ENCODE results near the gene UBE2R2. TPM values are rescaled to one million over a fixed set of nuclear protein-coding genes. Genes with fewer than 3 reads are reported as not detected.

The UBE2R2 gene
- total RNA-seq, 2 experiments from 2014 or later = 33.1 to 36.6 TPM

DNA sequence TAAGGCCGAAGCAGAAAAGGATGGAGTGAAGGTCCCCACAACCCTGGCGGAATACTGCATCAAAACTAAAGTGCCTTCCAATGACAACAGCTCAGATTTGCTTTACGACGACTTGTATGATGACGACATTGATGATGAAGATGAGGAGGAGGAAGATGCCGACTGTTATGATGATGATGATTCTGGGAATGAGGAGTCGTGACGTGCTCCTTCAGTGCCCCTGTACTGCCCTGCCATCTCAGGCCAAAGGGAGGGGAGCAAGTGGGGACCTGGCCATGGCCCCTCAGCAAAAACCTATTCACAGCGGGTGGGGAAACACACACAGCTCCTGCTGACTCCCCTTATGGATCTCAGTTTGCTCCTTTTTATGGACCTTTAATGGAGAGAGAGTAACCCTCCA, 100.1 kb downstream of the UBE2R2 start:
- Mint-ChIP-seq H3K27ac (peak overlapping the region; percentile 10), H3K27me3 (no peaks in the 10 kb centered on the region), H3K4me3 (no peak overlapping the region), H3K9me3 (no peaks in the 10 kb centered on the region), H3K4me1 (no peaks in the 10 kb centered on the region), H3K36me3 (ENCODE audit: low read depth) (peaks cover 54% of the 10 kb centered on the region)
- ChIA-PET POLR2A (no interaction called here), CTCF (no interaction called here)
- DNase-seq = no peak

- no peak overlapping the region for H3K4me3 Mint-ChIP-seq
- H3K9me3 Mint-ChIP-seq = no peaks in the 10 kb centered on the region
- H3K36me3 Mint-ChIP-seq (ENCODE audit: low read depth) = peaks cover 52% of the 10 kb centered on the region
- H3K4me1 Mint-ChIP-seq = no peaks in the 10 kb centered on the region
- peak overlapping the region; percentile 55 for H3K27ac Mint-ChIP-seq
- ChIA-PET POLR2A (no interaction called here), CTCF (interaction anchor here (0.6 kb wide), 1 partner anchor 163 kb away, joined by 3 read pairs; no protein-coding TSS in a partner anchor)
- no peaks in the 10 kb centered on the region for H3K27me3 Mint-ChIP-seq
- DNase-seq = no peak
Observed at GRCh38 chr9:33919276-33919897, 102.4 kb downstream of the UBE2R2 start.

DNA sequence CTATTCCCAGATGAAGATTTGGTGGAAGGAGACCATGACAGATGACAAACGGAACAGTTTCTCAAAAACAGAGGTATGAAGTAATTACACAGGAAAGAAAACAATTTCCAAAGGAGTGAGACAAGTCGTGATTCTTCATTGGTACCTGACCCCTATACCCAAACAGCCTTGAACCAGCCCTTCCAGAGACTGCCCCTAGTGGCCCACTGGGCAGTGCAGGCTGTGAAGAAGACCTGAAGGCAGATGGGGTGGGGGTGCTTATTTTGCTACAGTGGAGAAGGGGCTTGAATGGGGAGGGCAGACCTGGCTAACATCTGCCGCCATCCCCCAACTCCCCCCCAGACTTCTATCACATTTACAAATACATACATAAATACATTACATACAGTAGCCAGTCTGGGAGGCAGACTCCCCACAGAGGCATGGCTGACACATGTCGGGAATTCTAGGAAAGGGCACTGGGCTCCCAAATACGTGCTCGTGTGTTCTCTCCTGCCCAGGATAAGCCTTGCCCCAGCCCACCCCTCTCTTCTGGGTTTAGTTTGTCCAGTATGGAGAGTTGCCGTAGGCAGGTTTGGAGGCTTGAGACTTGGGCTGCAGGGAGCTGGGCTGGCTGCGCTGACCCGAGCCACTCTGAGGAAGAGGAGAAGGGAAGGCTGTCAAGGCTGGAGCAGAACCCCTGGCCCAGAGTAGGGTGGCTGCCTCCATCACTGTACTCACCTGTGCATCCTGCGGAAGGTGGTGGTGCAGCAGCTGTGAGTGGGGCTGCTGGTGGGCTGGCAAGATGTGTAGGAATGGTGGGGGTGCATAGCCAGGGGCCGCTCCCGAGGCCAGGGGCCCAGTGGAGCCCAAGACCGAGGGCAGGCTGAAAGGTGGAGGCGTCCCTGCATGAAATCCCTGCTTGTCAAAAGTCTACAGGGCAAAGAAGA, 105.3 kb downstream of the UBE2R2 start:
- peaks cover 43% of the 10 kb centered on the region for H3K36me3 Mint-ChIP-seq (ENCODE audit: low read depth)
- ChIA-PET CTCF (interaction anchor here (0.9 kb wide), 1 partner anchor 351 kb away, joined by 4 read pairs; no protein-coding TSS in a partner anchor), POLR2A (no interaction called here)
- H3K27ac Mint-ChIP-seq = no peak overlapping the region
- no peaks in the 10 kb centered on the region for H3K4me1 Mint-ChIP-seq
- no peak overlapping the region for H3K4me3 Mint-ChIP-seq
- no peaks in the 10 kb centered on the region for H3K9me3 Mint-ChIP-seq
- H3K27me3 Mint-ChIP-seq = no peaks in the 10 kb centered on the region
- DNase-seq = peak; percentile 30

DNA sequence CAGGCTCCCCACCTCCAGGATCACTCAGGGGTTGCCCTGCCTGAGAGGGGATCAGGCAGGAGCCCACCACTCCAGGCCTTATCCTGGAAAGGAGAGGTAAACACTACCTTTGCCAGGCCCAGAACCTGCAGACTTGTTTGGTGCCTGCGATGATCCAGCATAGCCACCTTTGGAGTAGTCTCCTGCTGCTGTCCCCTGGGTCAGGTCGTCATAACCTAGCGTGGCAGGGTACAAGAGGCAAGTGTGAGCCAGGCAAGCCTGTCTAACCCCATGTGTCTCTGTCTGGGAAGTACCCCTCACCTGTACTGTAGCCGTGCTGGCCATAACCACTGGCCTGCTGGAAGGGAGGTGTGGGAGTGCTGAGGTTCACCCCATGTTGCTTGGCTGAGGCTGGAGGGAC, 106.1 kb downstream of the UBE2R2 start:
- ChIA-PET POLR2A (no interaction called here), CTCF (interaction anchor here (0.6 to 0.9 kb wide), 2 partner anchors 27 to 109 kb away, joined by 3 read pairs; no protein-coding TSS in a partner anchor)
- Mint-ChIP-seq H3K9me3 (no peaks in the 10 kb centered on the region), H3K36me3 (ENCODE audit: low read depth) (peaks cover 40% of the 10 kb centered on the region), H3K27ac (no peak overlapping the region), H3K27me3 (no peaks in the 10 kb centered on the region), H3K4me1 (no peaks in the 10 kb centered on the region), H3K4me3 (no peak overlapping the region)
- no peak for DNase-seq

GRCh38 chr9:33923998-33924701, 107.2 kb downstream of the UBE2R2 start:
- POLR2A ChIA-PET = no interaction called here

DNA sequence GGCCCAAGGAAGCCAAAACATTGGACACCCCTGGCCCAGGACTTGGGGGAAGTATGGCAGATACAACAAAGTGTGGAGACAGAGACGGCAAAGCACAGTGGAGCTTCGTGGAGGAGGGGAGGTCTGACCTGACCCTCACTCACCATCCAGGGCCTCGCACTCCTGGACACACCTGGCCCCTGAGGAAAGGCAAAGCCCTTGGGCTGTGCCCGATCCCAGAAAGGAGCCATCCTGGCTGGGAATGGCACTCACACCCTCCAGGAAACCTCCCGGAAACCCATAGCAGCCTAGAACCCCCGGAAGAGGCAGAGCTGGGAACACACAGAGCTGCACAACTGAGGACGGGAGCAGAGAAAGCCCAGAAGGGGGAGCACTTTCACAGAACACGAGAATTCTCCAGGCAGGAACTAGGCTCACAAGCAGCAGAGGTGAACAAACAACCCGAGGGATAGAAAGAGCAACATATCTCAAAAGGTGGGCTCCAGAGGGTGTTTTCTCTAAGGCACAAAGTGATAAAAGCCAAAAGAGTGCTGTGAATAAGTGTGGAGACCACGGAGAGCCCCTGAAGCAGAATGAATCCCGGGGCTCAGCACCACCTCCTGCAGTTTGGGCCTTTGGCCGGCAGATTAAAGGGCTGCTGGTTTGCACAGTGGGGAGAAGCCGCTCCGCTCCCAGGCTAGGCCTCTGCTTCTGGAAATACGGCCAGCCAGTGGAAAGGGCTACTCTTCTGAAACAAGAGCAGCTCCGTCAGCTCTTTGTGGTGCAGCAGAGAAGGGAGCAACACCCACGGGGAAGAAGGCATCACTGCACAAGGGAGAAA, 108.2 kb downstream of the UBE2R2 start:
- peak; percentile 47 for DNase-seq
- peaks cover 30% of the 10 kb centered on the region for H3K36me3 Mint-ChIP-seq (ENCODE audit: low read depth)
- peak overlapping the region; percentile 57 for H3K27ac Mint-ChIP-seq
- H3K9me3 Mint-ChIP-seq = no peaks in the 10 kb centered on the region
- CTCF ChIA-PET = interaction anchor here (0.6 to 2.7 kb wide), 9 partner anchors 10 to 454 kb away, joined by 3 to 10 read pairs (median 3); no protein-coding TSS in a partner anchor
- POLR2A ChIA-PET = no interaction called here
- no peaks in the 10 kb centered on the region for H3K4me1 Mint-ChIP-seq
- no peak overlapping the region for H3K4me3 Mint-ChIP-seq
- H3K27me3 Mint-ChIP-seq = no peaks in the 10 kb centered on the region

More at GRCh38 chr9:33923998-33924701, 107.2 kb downstream of the UBE2R2 start:
- Mint-ChIP-seq H3K36me3 (ENCODE audit: low read depth) (peaks cover 32% of the 10 kb centered on the region), H3K27ac (no peak overlapping the region), H3K9me3 (no peaks in the 10 kb centered on the region), H3K4me3 (no peak overlapping the region), H3K27me3 (no peaks in the 10 kb centered on the region), H3K4me1 (no peaks in the 10 kb centered on the region)
- no peak for DNase-seq
- CTCF ChIA-PET = interaction anchor here (0.6 to 2.7 kb wide), 8 partner anchors 10 to 148 kb away, joined by 3 to 10 read pairs (median 4); no protein-coding TSS in a partner anchor

DNA sequence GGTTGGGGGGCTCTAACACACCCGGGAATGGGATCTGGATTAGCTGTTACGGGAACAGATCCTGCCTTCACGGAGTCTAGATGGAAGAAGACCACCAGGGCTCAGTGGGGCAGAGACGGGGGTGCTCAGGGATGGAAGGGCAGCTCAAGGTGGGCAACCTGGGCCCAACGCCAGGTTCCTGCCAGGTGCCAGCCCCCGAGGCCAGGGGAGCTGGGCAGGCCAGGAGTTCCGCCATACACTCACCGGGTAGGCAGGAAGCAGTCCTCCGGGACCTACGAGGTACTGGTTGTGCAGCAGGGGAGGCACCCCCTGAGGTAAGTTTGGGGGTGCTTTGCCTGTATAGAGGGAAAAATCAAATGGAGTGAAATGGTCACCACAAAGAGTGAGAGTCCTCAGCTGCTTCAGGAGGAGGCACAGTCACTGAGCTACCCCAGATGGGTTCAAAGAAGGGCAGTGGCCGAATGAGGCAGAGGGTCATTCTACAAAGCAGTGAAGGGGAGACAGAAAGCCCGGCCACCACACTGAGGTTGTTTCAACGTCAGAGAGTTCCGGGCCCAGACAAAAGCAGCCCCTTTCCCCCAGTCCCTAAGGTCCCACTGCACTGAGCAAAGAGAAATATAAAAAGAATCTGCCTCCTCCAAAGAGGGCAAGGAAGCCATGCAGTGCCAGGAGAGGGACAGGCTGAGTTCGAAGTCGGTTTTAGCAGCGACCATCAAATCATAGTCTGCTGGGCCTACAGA, 110.0 kb downstream of the UBE2R2 start:
- Mint-ChIP-seq H3K9me3 (no peaks in the 10 kb centered on the region), H3K27me3 (no peaks in the 10 kb centered on the region), H3K27ac (no peak overlapping the region), H3K36me3 (ENCODE audit: low read depth) (peaks cover 33% of the 10 kb centered on the region), H3K4me1 (no peaks in the 10 kb centered on the region), H3K4me3 (no peak overlapping the region)
- ChIA-PET CTCF (interaction anchor here (2.7 kb wide), 1 partner anchor 8 kb away, joined by 10 read pairs; no protein-coding TSS in a partner anchor), POLR2A (no interaction called here)
- DNase-seq = no peak

DNA sequence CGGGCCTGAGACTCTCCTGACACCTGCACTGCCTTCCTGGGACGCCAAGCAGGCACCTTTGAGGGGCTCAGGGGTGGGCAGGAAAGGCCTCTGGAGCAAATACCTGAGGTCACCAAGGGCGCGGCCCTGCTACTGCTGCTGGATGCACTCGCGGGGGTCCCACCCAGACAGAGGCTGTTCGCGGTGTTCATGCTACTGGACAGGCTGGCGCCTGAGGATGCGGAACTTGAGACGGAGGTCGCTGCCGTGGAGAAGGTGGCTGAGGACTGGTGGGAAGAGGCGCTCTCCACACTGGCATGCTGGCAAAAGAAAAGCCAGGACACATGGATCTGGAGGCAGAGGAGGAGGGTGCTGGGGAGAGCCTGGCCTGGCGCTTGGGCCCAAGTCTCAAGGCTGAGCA, 110.7 kb downstream of the UBE2R2 start:
- peaks cover 36% of the 10 kb centered on the region for H3K36me3 Mint-ChIP-seq (ENCODE audit: low read depth)
- ChIA-PET POLR2A (no interaction called here), CTCF (no interaction called here)
- DNase-seq = no peak
- H3K4me3 Mint-ChIP-seq = no peak overlapping the region
- no peaks in the 10 kb centered on the region for H3K27me3 Mint-ChIP-seq
- no peak overlapping the region for H3K27ac Mint-ChIP-seq
- H3K9me3 Mint-ChIP-seq = no peaks in the 10 kb centered on the region
- no peaks in the 10 kb centered on the region for H3K4me1 Mint-ChIP-seq

DNA sequence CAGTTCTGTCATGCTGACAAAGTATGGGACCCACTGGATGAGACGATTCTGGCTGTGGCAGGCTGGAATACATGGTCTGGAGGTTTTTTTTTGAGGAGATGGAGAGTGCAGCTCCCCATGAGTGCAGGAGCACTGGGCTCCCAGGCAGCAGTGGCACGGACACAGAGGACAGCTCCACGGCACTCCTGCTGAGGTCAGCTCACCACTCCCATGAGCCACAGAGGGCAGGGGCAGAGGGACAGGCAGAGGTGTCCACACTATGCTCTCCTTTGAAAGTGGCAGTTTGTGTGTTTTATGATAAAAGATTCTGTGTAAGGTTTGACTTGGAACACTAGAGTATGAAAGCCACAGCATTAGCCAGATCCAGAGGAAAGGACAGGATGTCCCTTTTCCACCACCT, 114.4 kb downstream of the UBE2R2 start:
- no peak overlapping the region for H3K27ac Mint-ChIP-seq
- POLR2A ChIA-PET = no interaction called here
- peaks cover 56% of the 10 kb centered on the region for H3K36me3 Mint-ChIP-seq (ENCODE audit: low read depth)
- CTCF ChIA-PET = no interaction called here
- H3K4me3 Mint-ChIP-seq = no peak overlapping the region
- no peaks in the 10 kb centered on the region for H3K4me1 Mint-ChIP-seq
- DNase-seq = no peak
- H3K27me3 Mint-ChIP-seq = no peaks in the 10 kb centered on the region
- H3K9me3 Mint-ChIP-seq = no peaks in the 10 kb centered on the region

- Mint-ChIP-seq H3K27me3 (no peaks in the 10 kb centered on the region), H3K4me1 (no peaks in the 10 kb centered on the region), H3K4me3 (no peak overlapping the region), H3K36me3 (ENCODE audit: low read depth) (peaks cover 56% of the 10 kb centered on the region), H3K9me3 (no peaks in the 10 kb centered on the region), H3K27ac (no peak overlapping the region)
- ChIA-PET POLR2A (no interaction called here), CTCF (no interaction called here)
- no peak for DNase-seq
Observed at GRCh38 chr9:33932078-33932807, 115.3 kb downstream of the UBE2R2 start.

GRCh38 chr9:33934188-33934878, 117.4 kb downstream of the UBE2R2 start:
- POLR2A ChIA-PET = no interaction called here
- Mint-ChIP-seq H3K27me3 (no peaks in the 10 kb centered on the region), H3K4me1 (peaks cover 2% of the 10 kb centered on the region), H3K27ac (no peak overlapping the region), H3K36me3 (ENCODE audit: low read depth) (peaks cover 56% of the 10 kb centered on the region), H3K9me3 (no peaks in the 10 kb centered on the region), H3K4me3 (no peak overlapping the region)
- CTCF ChIA-PET = interaction anchor here (0.6 to 2.1 kb wide), 5 partner anchors 9 to 37 kb away, joined by 3 to 10 read pairs (median 3); no protein-coding TSS in a partner anchor
- DNase-seq = no peak
